ENCODE measurements around the gene KLLN. TPM values are rescaled to one million over a fixed set of nuclear protein-coding genes. Genes with fewer than 3 reads are reported as not detected.

The KLLN gene
- total and polyA plus RNA-seq, 7 donors: 0.14 to 0.92 (median 0.36) TPM

GRCh38 chr10:87842220-87842641 is 21.1 kb downstream of the KLLN start:
- DNase-seq: no peak
- WGBS, 2 donors: 17 to 67% methylated on average over 1 of the region's 1 CpG
- H3K4me3 ChIP-seq: no peak overlapping the region
- no peaks in the 10 kb centered on the region for H3K27me3 ChIP-seq
- TF ChIP-seq EP300 (IDR thresholded peaks at IDR 0.05): no peak
- H3K9me3 ChIP-seq: no peaks in the 10 kb centered on the region
- H3K27ac ChIP-seq: no peak overlapping the region
- intact Hi-C loops (cut with DNase I): no loop called here
- no peaks in the 10 kb centered on the region for H3K4me1 ChIP-seq
- H3K36me3 ChIP-seq: no peaks in the 10 kb centered on the region

GRCh38 chr10:87841186-87841585 is 22.1 kb downstream of the KLLN start:
- no peaks in the 10 kb centered on the region for H3K9me3 ChIP-seq
- no peaks in the 10 kb centered on the region for H3K27me3 ChIP-seq
- no peak for DNase-seq
- WGBS, 2 donors: 79 to 93% methylated on average over 3 of the region's 3 CpGs
- H3K4me3 ChIP-seq: no peak overlapping the region
- TF ChIP-seq EP300 (IDR thresholded peaks at IDR 0.05) (no peak), POLR2A (IDR thresholded peaks at IDR 0.05) (no peak), CTCF (IDR thresholded peaks at IDR 0.05) (no peak), POLR2AphosphoS5 (IDR thresholded peaks at IDR 0.05) (no peak)
- no peaks in the 10 kb centered on the region for H3K4me1 ChIP-seq
- no peaks in the 10 kb centered on the region for H3K36me3 ChIP-seq
- H3K27ac ChIP-seq: no peak overlapping the region
- intact Hi-C loops (cut with DNase I): no loop called here

- no peak overlapping the region for H3K4me3 ChIP-seq
- no peaks in the 10 kb centered on the region for H3K27me3 ChIP-seq
- H3K27ac ChIP-seq: no peak overlapping the region
- no peak for TF ChIP-seq POLR2A (IDR thresholded peaks at IDR 0.05)
- TF ChIP-seq POLR2AphosphoS5 (IDR thresholded peaks at IDR 0.05): no peak
- no peak for TF ChIP-seq CTCF (IDR thresholded peaks at IDR 0.05)
- no peak for TF ChIP-seq EP300 (IDR thresholded peaks at IDR 0.05)
- H3K4me1 ChIP-seq: no peaks in the 10 kb centered on the region
- no peaks in the 10 kb centered on the region for H3K9me3 ChIP-seq
- intact Hi-C loops (cut with DNase I): no loop called here
- H3K36me3 ChIP-seq: no peaks in the 10 kb centered on the region
- DNase-seq: no peak
- whole genome bisulfite sequencing, 2 donors: 90 to 93% methylated on average over 2 of the region's 2 CpGs
Measured at GRCh38 chr10:87838650-87839049, 24.7 kb downstream of the KLLN start.

- DNase-seq: no peak
- Histone ChIP-seq H3K4me1 (no peaks in the 10 kb centered on the region), H3K27me3 (no peaks in the 10 kb centered on the region), H3K9me3 (no peaks in the 10 kb centered on the region), H3K27ac (no peak overlapping the region), H3K36me3 (no peaks in the 10 kb centered on the region), H3K4me3 (no peak overlapping the region)
- intact Hi-C loops (cut with DNase I): no loop called here
- TF ChIP-seq POLR2A (IDR thresholded peaks at IDR 0.05) (no peak), POLR2AphosphoS5 (IDR thresholded peaks at IDR 0.05) (no peak), EP300 (IDR thresholded peaks at IDR 0.05) (no peak), CTCF (IDR thresholded peaks at IDR 0.05) (no peak)
Measured at GRCh38 chr10:87837445-87837844, 25.9 kb downstream of the KLLN start.

- H3K36me3 ChIP-seq: no peaks in the 10 kb centered on the region
- 95 to 98% methylated on average over 4 of the region's 4 CpGs for WGBS, 2 donors
- H3K9me3 ChIP-seq: no peaks in the 10 kb centered on the region
- no peak overlapping the region for H3K27ac ChIP-seq
- no peak for DNase-seq
- intact Hi-C loops (cut with DNase I): no loop called here
- TF ChIP-seq POLR2AphosphoS5 (IDR thresholded peaks at IDR 0.05) (no peak), CTCF (IDR thresholded peaks at IDR 0.05) (no peak), POLR2A (IDR thresholded peaks at IDR 0.05) (no peak), EP300 (IDR thresholded peaks at IDR 0.05) (no peak)
- H3K4me1 ChIP-seq: no peaks in the 10 kb centered on the region
- no peaks in the 10 kb centered on the region for H3K27me3 ChIP-seq
- no peak overlapping the region for H3K4me3 ChIP-seq
Measured at GRCh38 chr10:87836098-87836497, 27.2 kb downstream of the KLLN start.
